Retinal pigment epithelial cell (primary cell): ENCODE measurements around the gene ENTR1.

Source experiments
- DNase-seq: peaks from one replicate; pipeline ENCODE4 v3.0.0-alpha.2; 2010; ENCODE audit warnings: low read depth
- H3K4me3 ChIP-seq: 2 replicates; pipeline ENCODE4 v1.5.1; 2011; ENCODE audit warnings: mild to moderate bottlenecking, low read length, control low read depth, moderate library complexity
- CTCF ChIP-seq: conservative IDR thresholded peaks from 2 replicates; pipeline ENCODE4 v1.5.1; 2011; ENCODE audit warnings: low read depth, low read length, control low read depth, inconsistent platforms

The ENTR1 gene

GRCh38 chr9:136370037-136370436, 40.4 kb downstream of the ENTR1 start:
- no peak overlapping the region for H3K4me3 ChIP-seq
- no peak for DNase-seq
- no peak for TF ChIP-seq CTCF

- no peak overlapping the region for H3K4me3 ChIP-seq
- TF ChIP-seq CTCF = no peak
- DNase-seq = no peak
Measured at GRCh38 chr9:136368190-136368589, 42.2 kb downstream of the ENTR1 start.

GRCh38 chr9:136367296-136368145, 42.9 kb downstream of the ENTR1 start:
- H3K4me3 ChIP-seq = no peak overlapping the region
- no peak for DNase-seq
- TF ChIP-seq CTCF = no peak

GRCh38 chr9:136366826-136367225, 43.6 kb downstream of the ENTR1 start:
- no peak overlapping the region for H3K4me3 ChIP-seq
- TF ChIP-seq CTCF = no peak
- DNase-seq = no peak

GRCh38 chr9:136365775-136366222, 44.6 kb downstream of the ENTR1 start:
- TF ChIP-seq CTCF = no peak
- no peak overlapping the region for H3K4me3 ChIP-seq
- DNase-seq = no peak

- no peak overlapping the region for H3K4me3 ChIP-seq
- DNase-seq = no peak
- no peak for TF ChIP-seq CTCF
Measured at GRCh38 chr9:136364942-136365774, 45.3 kb downstream of the ENTR1 start.
